ENCODE measurements around the gene ANO7. TPM values are rescaled to one million over a fixed set of nuclear protein-coding genes. Genes with fewer than 3 reads are reported as not detected.

The ANO7 gene
- total and polyA plus RNA-seq, 4 donors, result 0.71 to 1.1 (median 0.86) TPM

DNA sequence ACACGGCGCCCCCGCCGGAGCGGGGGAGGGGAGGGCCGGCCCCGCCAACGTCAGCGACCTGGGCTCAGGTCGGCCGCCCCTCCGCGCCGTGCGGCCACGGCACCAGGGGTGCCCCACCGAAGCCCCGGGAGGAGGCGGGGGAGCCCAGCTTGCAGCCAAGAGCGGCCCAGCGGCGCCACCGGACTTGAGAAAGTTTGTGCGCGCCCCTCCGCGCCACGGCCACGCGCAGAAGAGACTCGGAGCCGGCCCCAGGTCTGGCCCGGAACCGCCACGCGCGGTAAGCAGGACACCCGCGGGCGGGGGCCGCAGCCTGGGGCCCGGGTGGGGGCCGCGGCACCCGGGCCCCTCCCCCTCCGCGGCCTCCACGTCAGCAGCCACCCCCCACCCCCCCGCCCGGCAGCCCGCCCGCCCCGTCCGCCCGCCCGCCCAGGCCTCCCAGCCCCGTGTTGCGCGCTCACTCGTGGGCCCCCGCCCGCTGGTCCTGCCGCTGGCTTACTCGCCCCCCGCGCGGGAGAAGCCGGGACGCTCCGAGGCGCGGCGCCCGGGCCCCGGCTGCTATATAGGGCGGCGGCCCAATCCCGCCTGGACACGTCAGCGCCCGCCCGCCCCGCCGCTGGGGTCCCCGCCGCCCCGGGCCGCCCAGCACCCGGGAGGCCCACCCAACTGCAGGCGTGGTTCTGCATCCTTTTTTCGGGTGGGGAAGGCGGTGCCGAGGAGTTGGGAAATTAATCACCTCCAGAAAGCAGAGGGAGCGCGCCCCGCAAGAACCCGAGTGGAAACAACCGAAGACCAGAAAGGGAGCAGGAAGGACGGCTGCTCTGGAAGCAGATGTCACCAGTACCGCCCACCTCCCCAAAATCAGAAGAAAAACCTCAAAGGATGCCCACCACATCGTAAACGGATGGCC, 84.1 kb downstream of the ANO7 start:
- H3K4me3 ChIP-seq, result peak overlapping the region; percentile 91
- H3K27me3 ChIP-seq (ENCODE audit: control insufficient read depth in 3 of 3, insufficient read depth in 3 of 3, low read length in 2 of 3), result no peaks in the 10 kb centered on the region
- ATAC-seq (ENCODE audit: insufficient read depth, low FRiP score) (peak; percentile 42), DNase-seq (peak; percentile 75 to 79 (median 77))
- peaks cover 0 to 8% (median 5%) of the 10 kb centered on the region in 4 donors for H3K36me3 ChIP-seq (ENCODE audit: control insufficient read depth in 4 of 4, insufficient read depth in 4 of 4, low read length in 4 of 4)
- peak overlapping the region; percentile 29 to 70 for H3K9ac ChIP-seq (ENCODE audit: insufficient read depth in 1 of 2, low read length in 2 of 2)
- H3K9me3 ChIP-seq (ENCODE audit: control insufficient read depth in 4 of 4, insufficient read depth in 3 of 4, low read length in 3 of 4), result no peaks in the 10 kb centered on the region
- H3K27ac ChIP-seq (ENCODE audit: low read depth in 1 of 2, low read length in 1 of 2), result peak overlapping the region; percentile 86 to 94
- 0 to 1% methylated on average over 50 to 102 of the region's 102 CpGs for WGBS, 2 donors
- peaks cover 8 to 31% (median 11%) of the 10 kb centered on the region in 5 donors for H3K4me1 ChIP-seq (ENCODE audit: control insufficient read depth in 5 of 5, insufficient read depth in 5 of 5, low read length in 5 of 5)
- TF ChIP-seq, protein P1, sequence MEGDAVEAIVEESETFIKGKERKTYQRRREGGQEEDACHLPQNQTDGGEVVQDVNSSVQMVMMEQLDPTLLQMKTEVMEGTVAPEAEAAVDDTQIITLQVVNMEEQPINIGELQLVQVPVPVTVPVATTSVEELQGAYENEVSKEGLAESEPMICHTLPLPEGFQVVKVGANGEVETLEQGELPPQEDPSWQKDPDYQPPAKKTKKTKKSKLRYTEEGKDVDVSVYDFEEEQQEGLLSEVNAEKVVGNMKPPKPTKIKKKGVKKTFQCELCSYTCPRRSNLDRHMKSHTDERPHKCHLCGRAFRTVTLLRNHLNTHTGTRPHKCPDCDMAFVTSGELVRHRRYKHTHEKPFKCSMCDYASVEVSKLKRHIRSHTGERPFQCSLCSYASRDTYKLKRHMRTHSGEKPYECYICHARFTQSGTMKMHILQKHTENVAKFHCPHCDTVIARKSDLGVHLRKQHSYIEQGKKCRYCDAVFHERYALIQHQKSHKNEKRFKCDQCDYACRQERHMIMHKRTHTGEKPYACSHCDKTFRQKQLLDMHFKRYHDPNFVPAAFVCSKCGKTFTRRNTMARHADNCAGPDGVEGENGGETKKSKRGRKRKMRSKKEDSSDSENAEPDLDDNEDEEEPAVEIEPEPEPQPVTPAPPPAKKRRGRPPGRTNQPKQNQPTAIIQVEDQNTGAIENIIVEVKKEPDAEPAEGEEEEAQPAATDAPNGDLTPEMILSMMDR (IDR thresholded peaks at IDR 0.05; ENCODE audit: control extremely low read depth, extremely low read depth), result no peak

DNA sequence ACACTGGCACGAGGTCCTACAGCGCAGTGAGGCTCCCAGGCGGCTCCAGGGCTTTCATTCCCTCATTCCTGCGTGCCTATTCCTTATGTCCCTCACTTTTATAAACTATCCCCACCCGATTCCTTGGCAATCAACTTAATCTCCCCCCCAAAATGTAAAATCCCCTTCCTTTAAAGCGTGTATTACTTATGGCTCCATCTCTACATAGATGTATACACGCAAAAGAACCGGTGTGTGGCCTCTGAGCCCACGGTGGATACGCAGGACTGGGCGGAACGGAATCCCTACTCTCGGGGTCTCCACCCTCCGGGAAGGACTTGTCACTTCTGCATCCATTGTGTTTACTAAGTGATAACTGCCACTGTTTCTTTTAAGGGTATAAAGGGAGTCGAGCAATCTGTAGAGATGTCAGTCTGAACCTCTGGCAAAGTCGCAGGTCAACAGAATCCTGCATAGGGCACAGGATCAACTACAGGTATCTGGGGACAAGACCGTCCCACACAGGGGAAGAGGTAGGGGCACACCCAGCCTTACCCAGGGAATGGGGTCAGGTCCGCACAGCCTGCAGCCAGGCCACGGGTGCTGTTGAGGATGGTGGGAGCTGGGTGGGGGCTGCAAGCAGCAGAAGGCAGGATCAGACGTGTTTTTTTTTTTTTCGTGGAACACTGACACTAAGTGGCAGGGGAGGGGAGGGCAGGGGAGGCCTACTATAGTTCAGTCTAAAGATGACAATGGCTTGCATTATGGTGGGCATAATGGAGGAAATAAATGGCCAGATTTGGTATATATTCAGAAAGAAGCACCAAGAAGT, 84.9 kb downstream of the ANO7 start:
- H3K27me3 ChIP-seq (ENCODE audit: control insufficient read depth in 3 of 3, insufficient read depth in 3 of 3, low read length in 2 of 3), result no peaks in the 10 kb centered on the region
- peaks cover 0 to 3% (median 0%) of the 10 kb centered on the region in 4 donors for H3K36me3 ChIP-seq (ENCODE audit: control insufficient read depth in 4 of 4, insufficient read depth in 4 of 4, low read length in 4 of 4)
- TF ChIP-seq, protein P1 (IDR thresholded peaks at IDR 0.05; ENCODE audit: control extremely low read depth, extremely low read depth), result no peak
- peak overlapping the region; percentile 29 to 70 for H3K9ac ChIP-seq (ENCODE audit: insufficient read depth in 1 of 2, low read length in 2 of 2)
- H3K27ac ChIP-seq (ENCODE audit: low read depth in 1 of 2, low read length in 1 of 2), result peak overlapping the region; percentile 84 to 94
- peak overlapping the region; percentile 30 for H3K4me3 ChIP-seq
- H3K9me3 ChIP-seq (ENCODE audit: control insufficient read depth in 4 of 4, insufficient read depth in 3 of 4, low read length in 3 of 4), result no peaks in the 10 kb centered on the region
- 60 to 64% methylated on average over 21 of the region's 21 CpGs for WGBS, 2 donors
- ATAC-seq (ENCODE audit: insufficient read depth, low FRiP score) (no peak), DNase-seq (no peak)
- H3K4me1 ChIP-seq (ENCODE audit: control insufficient read depth in 5 of 5, insufficient read depth in 5 of 5, low read length in 5 of 5), result peaks cover 8 to 31% (median 11%) of the 10 kb centered on the region in 5 donors

DNA sequence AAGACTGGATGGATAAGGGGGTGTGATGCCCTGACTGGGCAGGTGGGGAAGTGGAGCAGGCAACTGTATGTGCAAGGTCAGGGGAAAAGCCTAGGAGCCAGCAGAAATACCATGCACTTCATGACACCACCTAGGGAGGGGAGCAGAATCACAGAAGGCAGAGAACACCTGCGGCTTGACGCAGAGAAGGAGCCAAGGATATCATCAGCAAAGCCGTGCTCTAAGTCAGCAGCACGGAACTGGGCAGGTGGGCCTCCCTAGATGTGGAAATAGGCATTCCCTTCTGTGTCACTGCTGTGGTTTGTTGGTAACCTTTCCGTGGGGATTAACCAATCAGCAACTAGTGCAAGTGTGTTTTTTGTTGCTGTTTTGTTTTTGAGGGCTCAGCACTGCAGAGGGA, 85.7 kb downstream of the ANO7 start:
- no peak overlapping the region for H3K4me3 ChIP-seq
- TF ChIP-seq, protein P1 (IDR thresholded peaks at IDR 0.05; ENCODE audit: control extremely low read depth, extremely low read depth), result no peak
- DNase-seq (no peak), ATAC-seq (ENCODE audit: insufficient read depth, low FRiP score) (no peak)
- H3K27ac ChIP-seq (ENCODE audit: low read depth in 1 of 2, low read length in 1 of 2), result no peak overlapping the region
- no peaks in the 10 kb centered on the region for H3K9me3 ChIP-seq (ENCODE audit: control insufficient read depth in 4 of 4, insufficient read depth in 3 of 4, low read length in 3 of 4)
- H3K9ac ChIP-seq (ENCODE audit: insufficient read depth in 1 of 2, low read length in 2 of 2), result no peak overlapping the region
- peaks cover 5 to 31% (median 11%) of the 10 kb centered on the region in 5 donors for H3K4me1 ChIP-seq (ENCODE audit: control insufficient read depth in 5 of 5, insufficient read depth in 5 of 5, low read length in 5 of 5)
- 61 to 84% methylated on average over 5 of the region's 5 CpGs for WGBS, 2 donors
- peaks cover 0 to 1% (median 0%) of the 10 kb centered on the region in 4 donors for H3K36me3 ChIP-seq (ENCODE audit: control insufficient read depth in 4 of 4, insufficient read depth in 4 of 4, low read length in 4 of 4)
- no peaks in the 10 kb centered on the region for H3K27me3 ChIP-seq (ENCODE audit: control insufficient read depth in 3 of 3, insufficient read depth in 3 of 3, low read length in 2 of 3)

Other genes with a start within 250 kb of the ANO7 start
- 10 to 100 TPM; 57.1 to 74.6 TPM for gene SNED1, start 190.1 kb upstream of the ANO7 start, total RNA-seq
- 10 to 100 TPM in 1 of 2 donors, 1 to 10 TPM in 1; 5.9 to 12.3 TPM for gene SNED1, start 190.1 kb upstream of the ANO7 start, polyA plus RNA-seq
- 10 to 100 TPM; 24.7 to 50.1 TPM for gene MTERF4, start 86.4 kb upstream of the ANO7 start, total RNA-seq
- 10 to 100 TPM; 23.5 to 30.3 TPM for gene MTERF4, start 86.4 kb upstream of the ANO7 start, polyA plus RNA-seq
- gene PASK, start 39.2 kb upstream of the ANO7 start, total RNA-seq, result 10 to 100 TPM; 16.2 to 21.8 TPM
- gene PASK, start 39.2 kb upstream of the ANO7 start, polyA plus RNA-seq, result 10 to 100 TPM in 1 of 2 donors, 1 to 10 TPM in 1; 3.5 to 10.1 TPM
- gene PPP1R7, start 38.2 kb upstream of the ANO7 start, total RNA-seq, result 10 to 100 TPM; 54.6 to 65.5 TPM
- gene PPP1R7, start 38.2 kb upstream of the ANO7 start, polyA plus RNA-seq, result 10 to 100 TPM; 66.3 to 78.1 TPM
- gene HDLBP, start 127.0 kb downstream of the ANO7 start, total RNA-seq, result 100 to 1,000 TPM; 415 to 595 TPM
- gene HDLBP, start 127.0 kb downstream of the ANO7 start, polyA plus RNA-seq, result 100 to 1,000 TPM; 165 to 216 TPM
- gene SEPTIN2, start 127.2 kb downstream of the ANO7 start, total RNA-seq, result 100 to 1,000 TPM; 337 to 755 TPM
- gene SEPTIN2, start 127.2 kb downstream of the ANO7 start, polyA plus RNA-seq, result 100 to 1,000 TPM; 114 to 178 TPM
- gene FARP2, start 167.6 kb downstream of the ANO7 start, total RNA-seq, result 10 to 100 TPM; 38.8 to 49.7 TPM
- 10 to 100 TPM in 1 of 2 donors, 1 to 10 TPM in 1; 9.9 to 16.0 TPM for gene FARP2, start 167.6 kb downstream of the ANO7 start, polyA plus RNA-seq

All from lung (tissue), 12 donors.